HepG2 (cell line): Measurements from ENCODE around the gene SPIB.

Experiments used
- AFF4 ChIP-seq: sonication (generic); formaldehyde crosslinking; IDR thresholded peaks from 2 replicates; pipeline ENCODE4 v1.4.0; 2020; ENCODE audit warnings: missing genetic modification reagents
- CREM ChIP-seq, 2 experiments: sonication (generic) in 1 of 2; formaldehyde crosslinking in 1 of 2; IDR thresholded peaks; 2 replicates each; pipeline versions ENCODE4 v1.4.0 to v1.6.1; 2016 to 2020; ENCODE audit warnings: antibody characterized with exemption in 1 of 2, mild to moderate bottlenecking in 1 of 2, missing genetic modification reagents in 1 of 2
- CTCF ChIP-seq: sonication (generic); formaldehyde crosslinking; IDR thresholded peaks from 2 replicates; pipeline ENCODE4 v1.5.0; 2020; ENCODE audit warnings: mild to moderate bottlenecking, missing genetic modification reagents, moderate library complexity
- POLR2A ChIP-seq, 2 experiments: IDR thresholded peaks; 2 replicates each; pipeline ENCODE4 v1.6.1; 2011; ENCODE audit warnings: low read depth in 2 of 2, low read length in 2 of 2, mild to moderate bottlenecking in 1 of 2, moderate library complexity in 1 of 2; ENCODE audit not compliant: insufficient read depth in 1 of 2
- RFXANK ChIP-seq: IDR thresholded peaks from 2 replicates; pipeline ENCODE4 v1.6.1; 2016
- TF ChIP-seq, protein P1 (sequence below): sonication (generic); formaldehyde crosslinking; IDR thresholded peaks from 2 replicates; pipeline ENCODE4 v1.4.0; 2020; ENCODE audit warnings: missing genetic modification reagents

- TF ChIP-seq CTCF (CRISPR knock-in tag) (no peak), CREM (IDR thresholded peaks at IDR 0.05) (no peak), CREM (CRISPR knock-in tag; IDR thresholded peaks at IDR 0.05) (no peak), RFXANK (CRISPR knock-in tag) (no peak), POLR2A (IDR thresholded peaks at IDR 0.05; ENCODE audit: insufficient read depth in 1 of 2, low read depth in 2 of 2, low read length in 2 of 2) (no peak), AFF4 (no peak)
- TF ChIP-seq, protein P1, sequence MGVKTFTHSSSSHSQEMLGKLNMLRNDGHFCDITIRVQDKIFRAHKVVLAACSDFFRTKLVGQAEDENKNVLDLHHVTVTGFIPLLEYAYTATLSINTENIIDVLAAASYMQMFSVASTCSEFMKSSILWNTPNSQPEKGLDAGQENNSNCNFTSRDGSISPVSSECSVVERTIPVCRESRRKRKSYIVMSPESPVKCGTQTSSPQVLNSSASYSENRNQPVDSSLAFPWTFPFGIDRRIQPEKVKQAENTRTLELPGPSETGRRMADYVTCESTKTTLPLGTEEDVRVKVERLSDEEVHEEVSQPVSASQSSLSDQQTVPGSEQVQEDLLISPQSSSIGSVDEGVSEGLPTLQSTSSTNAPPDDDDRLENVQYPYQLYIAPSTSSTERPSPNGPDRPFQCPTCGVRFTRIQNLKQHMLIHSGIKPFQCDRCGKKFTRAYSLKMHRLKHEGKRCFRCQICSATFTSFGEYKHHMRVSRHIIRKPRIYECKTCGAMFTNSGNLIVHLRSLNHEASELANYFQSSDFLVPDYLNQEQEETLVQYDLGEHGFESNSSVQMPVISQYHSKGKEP (CRISPR knock-in tag) = no peak
Observed at GRCh38 chr19:50476224-50476906, 57.6 kb downstream of the SPIB start, which contains the start of the genes EMC10 and GARIN5A.
